K562 (cell line): ENCODE results near the gene HAGHL.
"Not testable (repeated sequence)": the region's sequence is repeated elsewhere in the genome, so short reads cannot be mapped to it uniquely, and the experiment has no call there.

Experiments used
- FOXA3 ChIP-seq, 2 experiments: fragments of 450-650 bp in 1 of 2; sonication (generic) in 1 of 2; formaldehyde crosslinking; IDR thresholded peaks in 1 of 2; conservative IDR thresholded peaks in 1 of 2; 2 replicates each; pipeline versions ENCODE4 v1.4.0 to v1.8.0; 2020 to 2022; ENCODE audit warnings: mild to moderate bottlenecking in 2 of 2, missing genetic modification reagents in 1 of 2
- FOXJ3 ChIP-seq: sonication (generic); formaldehyde crosslinking; IDR thresholded peaks from 2 replicates; pipeline ENCODE4 v1.4.0; 2020; ENCODE audit warnings: mild to moderate bottlenecking, missing genetic modification reagents
- KLF6 ChIP-seq: fragments of 250-450 bp; sonication (Bioruptor Pico); IDR thresholded peaks from 2 replicates; pipeline ENCODE4 v1.4.0; 2020; ENCODE audit warnings: mild to moderate bottlenecking, moderate library complexity, borderline replicate concordance
- L3MBTL2 ChIP-seq: fragments of 450-650 bp; IDR thresholded peaks from 2 replicates; pipeline ENCODE4 v1.6.1; 2016; ENCODE audit warnings: mild to moderate bottlenecking, moderate library complexity
- MTA3 ChIP-seq: fragments of 450-650 bp; formaldehyde crosslinking; IDR thresholded peaks from 2 replicates; pipeline ENCODE4 v1.6.1; 2017; ENCODE audit warnings: mild to moderate bottlenecking, borderline replicate concordance
- PHF20 ChIP-seq: fragments of 450-650 bp; IDR thresholded peaks from 2 replicates; pipeline ENCODE4 v1.6.1; 2018; ENCODE audit not compliant: partially characterized antibody
- ZBTB17 ChIP-seq: fragments of 450-650 bp; formaldehyde crosslinking; IDR thresholded peaks from 2 replicates; pipeline ENCODE4 v1.4.0; 2020; ENCODE audit warnings: mild to moderate bottlenecking
- TF ChIP-seq, protein P1 (sequence below): sonication (generic); formaldehyde crosslinking; IDR thresholded peaks from 2 replicates; pipeline ENCODE4 v1.8.0; 2023; ENCODE audit warnings: mild to moderate bottlenecking, missing genetic modification reagents
- TF ChIP-seq, protein P2 (sequence below): fragments of 450-650 bp; IDR thresholded peaks from 2 replicates; pipeline ENCODE4 v1.6.1; 2018; ENCODE audit not compliant: partially characterized antibody
- TF ChIP-seq, protein P3 (sequence below): fragments of 250-450 bp; sonication (Bioruptor Pico); IDR thresholded peaks from 2 replicates; pipeline ENCODE4 v1.8.0; 2021; ENCODE audit warnings: mild to moderate bottlenecking, moderate library complexity
- TF ChIP-seq, protein P4 (sequence below): sonication (generic); IDR thresholded peaks from 2 replicates; pipeline ENCODE4 v1.6.1; 2016

GRCh38 chr16:776298-776697 is 49.4 kb downstream of the HAGHL start:
- not testable (repeated sequence) for TF ChIP-seq L3MBTL2; FOXJ3 (CRISPR knock-in tag); FOXA3 (CRISPR knock-in tag; conservative IDR thresholded peaks at IDR 0.05 in 1 of 2, IDR thresholded peaks at IDR 0.05 in 1 of 2); PHF20; ZBTB17 (CRISPR knock-in tag); KLF6 (CRISPR knock-in tag); MTA3
- TF ChIP-seq, protein P1, sequence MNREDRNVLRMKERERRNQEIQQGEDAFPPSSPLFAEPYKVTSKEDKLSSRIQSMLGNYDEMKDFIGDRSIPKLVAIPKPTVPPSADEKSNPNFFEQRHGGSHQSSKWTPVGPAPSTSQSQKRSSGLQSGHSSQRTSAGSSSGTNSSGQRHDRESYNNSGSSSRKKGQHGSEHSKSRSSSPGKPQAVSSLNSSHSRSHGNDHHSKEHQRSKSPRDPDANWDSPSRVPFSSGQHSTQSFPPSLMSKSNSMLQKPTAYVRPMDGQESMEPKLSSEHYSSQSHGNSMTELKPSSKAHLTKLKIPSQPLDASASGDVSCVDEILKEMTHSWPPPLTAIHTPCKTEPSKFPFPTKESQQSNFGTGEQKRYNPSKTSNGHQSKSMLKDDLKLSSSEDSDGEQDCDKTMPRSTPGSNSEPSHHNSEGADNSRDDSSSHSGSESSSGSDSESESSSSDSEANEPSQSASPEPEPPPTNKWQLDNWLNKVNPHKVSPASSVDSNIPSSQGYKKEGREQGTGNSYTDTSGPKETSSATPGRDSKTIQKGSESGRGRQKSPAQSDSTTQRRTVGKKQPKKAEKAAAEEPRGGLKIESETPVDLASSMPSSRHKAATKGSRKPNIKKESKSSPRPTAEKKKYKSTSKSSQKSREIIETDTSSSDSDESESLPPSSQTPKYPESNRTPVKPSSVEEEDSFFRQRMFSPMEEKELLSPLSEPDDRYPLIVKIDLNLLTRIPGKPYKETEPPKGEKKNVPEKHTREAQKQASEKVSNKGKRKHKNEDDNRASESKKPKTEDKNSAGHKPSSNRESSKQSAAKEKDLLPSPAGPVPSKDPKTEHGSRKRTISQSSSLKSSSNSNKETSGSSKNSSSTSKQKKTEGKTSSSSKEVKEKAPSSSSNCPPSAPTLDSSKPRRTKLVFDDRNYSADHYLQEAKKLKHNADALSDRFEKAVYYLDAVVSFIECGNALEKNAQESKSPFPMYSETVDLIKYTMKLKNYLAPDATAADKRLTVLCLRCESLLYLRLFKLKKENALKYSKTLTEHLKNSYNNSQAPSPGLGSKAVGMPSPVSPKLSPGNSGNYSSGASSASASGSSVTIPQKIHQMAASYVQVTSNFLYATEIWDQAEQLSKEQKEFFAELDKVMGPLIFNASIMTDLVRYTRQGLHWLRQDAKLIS (CRISPR knock-in tag) = not testable (repeated sequence)
- TF ChIP-seq, protein P2, sequence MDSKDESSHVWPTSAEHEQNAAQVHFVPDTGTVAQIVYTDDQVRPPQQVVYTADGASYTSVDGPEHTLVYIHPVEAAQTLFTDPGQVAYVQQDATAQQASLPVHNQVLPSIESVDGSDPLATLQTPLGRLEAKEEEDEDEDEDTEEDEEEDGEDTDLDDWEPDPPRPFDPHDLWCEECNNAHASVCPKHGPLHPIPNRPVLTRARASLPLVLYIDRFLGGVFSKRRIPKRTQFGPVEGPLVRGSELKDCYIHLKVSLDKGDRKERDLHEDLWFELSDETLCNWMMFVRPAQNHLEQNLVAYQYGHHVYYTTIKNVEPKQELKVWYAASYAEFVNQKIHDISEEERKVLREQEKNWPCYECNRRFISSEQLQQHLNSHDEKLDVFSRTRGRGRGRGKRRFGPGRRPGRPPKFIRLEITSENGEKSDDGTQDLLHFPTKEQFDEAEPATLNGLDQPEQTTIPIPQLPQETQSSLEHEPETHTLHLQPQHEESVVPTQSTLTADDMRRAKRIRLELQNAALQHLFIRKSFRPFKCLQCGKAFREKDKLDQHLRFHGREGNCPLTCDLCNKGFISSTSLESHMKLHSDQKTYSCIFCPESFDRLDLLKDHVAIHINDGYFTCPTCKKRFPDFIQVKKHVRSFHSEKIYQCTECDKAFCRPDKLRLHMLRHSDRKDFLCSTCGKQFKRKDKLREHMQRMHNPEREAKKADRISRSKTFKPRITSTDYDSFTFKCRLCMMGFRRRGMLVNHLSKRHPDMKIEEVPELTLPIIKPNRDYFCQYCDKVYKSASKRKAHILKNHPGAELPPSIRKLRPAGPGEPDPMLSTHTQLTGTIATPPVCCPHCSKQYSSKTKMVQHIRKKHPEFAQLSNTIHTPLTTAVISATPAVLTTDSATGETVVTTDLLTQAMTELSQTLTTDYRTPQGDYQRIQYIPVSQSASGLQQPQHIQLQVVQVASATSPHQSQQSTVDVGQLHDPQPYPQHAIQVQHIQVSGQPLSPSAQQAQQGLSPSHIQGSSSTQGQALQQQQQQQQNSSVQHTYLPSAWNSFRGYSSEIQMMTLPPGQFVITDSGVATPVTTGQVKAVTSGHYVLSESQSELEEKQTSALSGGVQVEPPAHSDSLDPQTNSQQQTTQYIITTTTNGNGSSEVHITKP = not testable (repeated sequence)
- TF ChIP-seq, protein P3, sequence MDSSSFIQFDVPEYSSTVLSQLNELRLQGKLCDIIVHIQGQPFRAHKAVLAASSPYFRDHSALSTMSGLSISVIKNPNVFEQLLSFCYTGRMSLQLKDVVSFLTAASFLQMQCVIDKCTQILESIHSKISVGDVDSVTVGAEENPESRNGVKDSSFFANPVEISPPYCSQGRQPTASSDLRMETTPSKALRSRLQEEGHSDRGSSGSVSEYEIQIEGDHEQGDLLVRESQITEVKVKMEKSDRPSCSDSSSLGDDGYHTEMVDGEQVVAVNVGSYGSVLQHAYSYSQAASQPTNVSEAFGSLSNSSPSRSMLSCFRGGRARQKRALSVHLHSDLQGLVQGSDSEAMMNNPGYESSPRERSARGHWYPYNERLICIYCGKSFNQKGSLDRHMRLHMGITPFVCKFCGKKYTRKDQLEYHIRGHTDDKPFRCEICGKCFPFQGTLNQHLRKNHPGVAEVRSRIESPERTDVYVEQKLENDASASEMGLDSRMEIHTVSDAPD = not testable (repeated sequence)
- TF ChIP-seq, protein P4, sequence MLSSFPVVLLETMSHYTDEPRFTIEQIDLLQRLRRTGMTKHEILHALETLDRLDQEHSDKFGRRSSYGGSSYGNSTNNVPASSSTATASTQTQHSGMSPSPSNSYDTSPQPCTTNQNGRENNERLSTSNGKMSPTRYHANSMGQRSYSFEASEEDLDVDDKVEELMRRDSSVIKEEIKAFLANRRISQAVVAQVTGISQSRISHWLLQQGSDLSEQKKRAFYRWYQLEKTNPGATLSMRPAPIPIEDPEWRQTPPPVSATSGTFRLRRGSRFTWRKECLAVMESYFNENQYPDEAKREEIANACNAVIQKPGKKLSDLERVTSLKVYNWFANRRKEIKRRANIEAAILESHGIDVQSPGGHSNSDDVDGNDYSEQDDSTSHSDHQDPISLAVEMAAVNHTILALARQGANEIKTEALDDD = not testable (repeated sequence)
